H1 (cell line): ENCODE data around the gene DPH5. TPM values are rescaled to one million over a fixed set of nuclear protein-coding genes. Genes with fewer than 3 reads are reported as not detected.

Experiments used
- BRCA1 ChIP-seq: IDR thresholded peaks from 2 replicates; pipeline ENCODE4 v1.6.1; 2012; ENCODE audit warnings: low read depth, low read length, improper control_type of control experiment
- CBX5 ChIP-seq: fragments of 300-800, 300-1000 bp; sonication (generic); IDR thresholded peaks from 2 replicates; pipeline ENCODE4 v1.7.1; 2016; ENCODE audit warnings: antibody characterized with exemption, low read length, low read depth
- CBX8 ChIP-seq: fragments of 300-800, 300-1000 bp; sonication (generic); IDR thresholded peaks from 2 replicates; pipeline ENCODE4 v1.7.1; 2016; ENCODE audit warnings: low read depth, low read length, borderline replicate concordance
- GTF2F1 ChIP-seq: IDR thresholded peaks from 2 replicates; pipeline ENCODE4 v1.6.1; 2012; ENCODE audit warnings: low read depth, low read length, improper control_type of control experiment, borderline replicate concordance
- RBBP5 ChIP-seq: IDR thresholded peaks from 2 replicates; pipeline ENCODE4 v1.7.1; 2012; ENCODE audit warnings: low read depth, mild to moderate bottlenecking, inconsistent platforms, low read length, moderate library complexity, borderline replicate concordance
- SP4 ChIP-seq: IDR thresholded peaks from 2 replicates; pipeline ENCODE4 v1.6.1; 2012; ENCODE audit warnings: low read length, inconsistent platforms
- TBP ChIP-seq: IDR thresholded peaks from 2 replicates; pipeline ENCODE4 v1.6.1; 2011; ENCODE audit warnings: low read depth, low read length, improper control_type of control experiment
- TCF12 ChIP-seq: IDR thresholded peaks from 2 replicates; pipeline ENCODE4 v1.6.1; 2011; ENCODE audit warnings: low read depth, mild to moderate bottlenecking, low read length
- polyA plus RNA-seq, 7 experiments: library from polyadenylated mRNA; depleted of rRNA in 3 of 7; stranded (reverse) in 5 of 7; unstranded in 2 of 7; fragments of >200 nt in 5 of 7; fragments of 200-250 nt in 2 of 7; gene quantifications; 1 replicate in 5 of 7; 2 replicates in 1 of 7; 4 replicates in 1 of 7; pipeline versions ENCODE4 v1.2.1 to v1.2.3, GENCODE V29; 2011 to 2013; ENCODE audit warnings: missing spikeins in 2 of 7, mixed read lengths in 2 of 7
- total RNA-seq: library from RNA; stranded (reverse); fragmentation: NEBNext Ultra II Directional; extraction: Animal tissue kit (Norgen Biotek cat#: 25700); gene quantifications from 2 replicates; pipeline ENCODE4 v1.2.1, GENCODE V29; 2021

DPH5 gene
- total and polyA plus RNA-seq, 2 of the 8 experiments (the other 6 are each of a cell fraction or from before 2014, with no cell fraction given) = 67.7 to 106 TPM

GRCh38 chr1:100950337-100950736, 75.2 kb downstream of the DPH5 start (continued):
- TF ChIP-seq RBBP5 (no peak), TBP (no peak), SP4 (no peak), TCF12 (no peak), CBX5 (no peak), CBX8 (no peak), BRCA1 (no peak), GTF2F1 (no peak)
